Keratinocyte (primary cell): ENCODE results near the gene PRSS1. TPM values are rescaled to one million over a fixed set of nuclear protein-coding genes. Genes with fewer than 3 reads are reported as not detected.
"Not testable (repeated sequence)": the region's sequence is repeated elsewhere in the genome, so short reads cannot be mapped to it uniquely, and the experiment has no call there.

Source experiments
- DNase-seq: peaks from one replicate; pipeline ENCODE4 v3.0.0-alpha.2; 2011; ENCODE audit warnings: low read depth, missing footprints, low spot score
- FAIRE-seq: peaks from 2 replicates; lab custom pipeline; 2011; peaks lifted over from hg19 to GRCh38; lab: Jason Lieb, UNC
- H2AFZ ChIP-seq: 2 replicates; pipeline ENCODE4 v1.6.0; 2012; ENCODE audit warnings: low read length, control low read depth, inconsistent platforms; ENCODE audit not compliant: control insufficient read depth
- H3K27ac ChIP-seq: 2 replicates; pipeline ENCODE4 v1.5.1; 2011; ENCODE audit warnings: low read length; ENCODE audit not compliant: control insufficient read depth, insufficient read depth
- H3K27me3 ChIP-seq: 3 replicates; pipeline ENCODE4 v1.6.0; 2011; ENCODE audit warnings: low read length; ENCODE audit not compliant: control insufficient read depth, insufficient read depth; ENCODE audit errors: extremely low read depth
- H3K36me3 ChIP-seq, 2 experiments: 2 replicates in 1 of 2; 3 replicates in 1 of 2; pipeline ENCODE4 v1.5.1; 2011; ENCODE audit warnings: low read length in 2 of 2, mild to moderate bottlenecking in 1 of 2; ENCODE audit not compliant: control insufficient read depth in 2 of 2, insufficient read depth in 2 of 2; ENCODE audit errors: extremely low read depth in 1 of 2
- H3K4me1 ChIP-seq: 3 replicates; pipeline ENCODE4 v1.5.1; 2011; ENCODE audit warnings: low read length; ENCODE audit not compliant: control insufficient read depth, insufficient read depth; ENCODE audit errors: extremely low read depth
- H3K4me2 ChIP-seq: 3 replicates; pipeline ENCODE4 v1.6.0; 2011; ENCODE audit warnings: low read depth, low read length; ENCODE audit not compliant: control insufficient read depth, insufficient read depth; ENCODE audit errors: extremely low read depth
- H3K4me3 ChIP-seq, 3 experiments: fragments of 200-600 bp in 1 of 3; sonication (generic) in 1 of 3; 2 replicates in 2 of 3; 3 replicates in 1 of 3; pipeline ENCODE4 v1.5.1; 2011 to 2016; ENCODE audit warnings: low read length in 3 of 3, mild to moderate bottlenecking in 3 of 3, control low read depth in 2 of 3, inconsistent platforms in 1 of 3, low read depth in 1 of 3, mixed read lengths in 1 of 3, mixed run types in 1 of 3, moderate library complexity in 1 of 3; ENCODE audit not compliant: control insufficient read depth in 2 of 3, insufficient read depth in 2 of 3; ENCODE audit errors: extremely low read depth in 1 of 3
- H3K79me2 ChIP-seq: 2 replicates; pipeline ENCODE4 v1.6.0; 2012; ENCODE audit warnings: low read length; ENCODE audit not compliant: control insufficient read depth, insufficient read depth
- H3K9ac ChIP-seq: 3 replicates; pipeline ENCODE4 v1.6.0; 2011; ENCODE audit warnings: low read length; ENCODE audit not compliant: control insufficient read depth, insufficient read depth; ENCODE audit errors: extremely low read depth
- H3K9me1 ChIP-seq: 3 replicates; pipeline ENCODE4 v1.6.0; 2011; ENCODE audit warnings: low read length; ENCODE audit not compliant: control insufficient read depth, insufficient read depth; ENCODE audit errors: extremely low read depth
- H3K9me3 ChIP-seq: 2 replicates; pipeline ENCODE4 v1.5.1; 2012; ENCODE audit warnings: low read depth, low read length; ENCODE audit not compliant: control insufficient read depth
- H4K20me1 ChIP-seq: 3 replicates; pipeline ENCODE4 v1.6.0; 2011; ENCODE audit warnings: low read length; ENCODE audit not compliant: control insufficient read depth, insufficient read depth; ENCODE audit errors: extremely low read depth
- EZH2 ChIP-seq: IDR thresholded peaks from one replicate; pipeline ENCODE4 v1.6.1; 2012; ENCODE audit warnings: inconsistent platforms, mild to moderate bottlenecking, low read length, moderate library complexity
- dilution Hi-C: fragments of 300-500 bp; cut with MboI; formaldehyde crosslinking; loops from one replicate; pipeline ENCODE4 v1.7.0; 2020; ENCODE audit warnings: low sequenced_read_pairs; ENCODE audit not compliant: extremely low pct_ligation_motif_present
- polyA plus RNA-seq, 5 experiments: library from polyadenylated mRNA; depleted of rRNA in 3 of 5; stranded (reverse) in 3 of 5; stranded (forward) in 1 of 5; unstranded in 1 of 5; fragments of >200 nt; gene quantifications; 1 replicate in 1 of 5; 2 replicates in 3 of 5; 3 replicates in 1 of 5; pipeline versions ENCODE4 v1.2.1 to v1.2.3, GENCODE V29; 2011 to 2012; ENCODE audit warnings: missing spikeins in 2 of 5, low read depth in 1 of 5, low replicate concordance in 1 of 5
- TF ChIP-seq, protein P1 (sequence below), 3 experiments: IDR thresholded peaks in 1 of 3; conservative IDR thresholded peaks in 1 of 3; optimal IDR thresholded peaks in 1 of 3; 2 replicates in 2 of 3; 3 replicates in 1 of 3; pipeline versions ENCODE3 to v1.5.1; 2011; ENCODE audit warnings: low read length in 3 of 3, mild to moderate bottlenecking in 3 of 3, moderate library complexity in 2 of 3, control low read depth in 1 of 3, inconsistent platforms in 1 of 3; ENCODE audit not compliant: insufficient read depth in 2 of 3; ENCODE audit errors: extremely low read depth in 1 of 3

Gene PRSS1
- polyA plus RNA-seq, 1 donor (not counting 4 experiments of a cell fraction or from before 2014, with no cell fraction given): not detected

GRCh38 chr7:142752376-142753225 lies 3.3 kb downstream of the PRSS1 start:
- H3K9ac ChIP-seq: no peak overlapping the region
- no peaks in the 10 kb centered on the region for H3K79me2 ChIP-seq
- dilution Hi-C loops: no loop called here
- no peaks in the 10 kb centered on the region for H3K36me3 ChIP-seq
- H3K27me3 ChIP-seq: no peaks in the 10 kb centered on the region
- H3K4me2 ChIP-seq: no peak overlapping the region
- DNase-seq (no peak), FAIRE-seq (no peak)
- no peaks in the 10 kb centered on the region for H3K4me1 ChIP-seq
- H3K9me1 ChIP-seq: no peaks in the 10 kb centered on the region
- H3K27ac ChIP-seq: no peak overlapping the region
- no peaks in the 10 kb centered on the region for H4K20me1 ChIP-seq
- no peak overlapping the region for H3K4me3 ChIP-seq
- H3K9me3 ChIP-seq: no peaks in the 10 kb centered on the region
- TF ChIP-seq EZH2: no peak
- TF ChIP-seq, protein P1, sequence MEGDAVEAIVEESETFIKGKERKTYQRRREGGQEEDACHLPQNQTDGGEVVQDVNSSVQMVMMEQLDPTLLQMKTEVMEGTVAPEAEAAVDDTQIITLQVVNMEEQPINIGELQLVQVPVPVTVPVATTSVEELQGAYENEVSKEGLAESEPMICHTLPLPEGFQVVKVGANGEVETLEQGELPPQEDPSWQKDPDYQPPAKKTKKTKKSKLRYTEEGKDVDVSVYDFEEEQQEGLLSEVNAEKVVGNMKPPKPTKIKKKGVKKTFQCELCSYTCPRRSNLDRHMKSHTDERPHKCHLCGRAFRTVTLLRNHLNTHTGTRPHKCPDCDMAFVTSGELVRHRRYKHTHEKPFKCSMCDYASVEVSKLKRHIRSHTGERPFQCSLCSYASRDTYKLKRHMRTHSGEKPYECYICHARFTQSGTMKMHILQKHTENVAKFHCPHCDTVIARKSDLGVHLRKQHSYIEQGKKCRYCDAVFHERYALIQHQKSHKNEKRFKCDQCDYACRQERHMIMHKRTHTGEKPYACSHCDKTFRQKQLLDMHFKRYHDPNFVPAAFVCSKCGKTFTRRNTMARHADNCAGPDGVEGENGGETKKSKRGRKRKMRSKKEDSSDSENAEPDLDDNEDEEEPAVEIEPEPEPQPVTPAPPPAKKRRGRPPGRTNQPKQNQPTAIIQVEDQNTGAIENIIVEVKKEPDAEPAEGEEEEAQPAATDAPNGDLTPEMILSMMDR (optimal IDR thresholded peaks at IDR 0.05 in 1 of 3, IDR thresholded peaks at IDR 0.05 in 1 of 3, conservative IDR thresholded peaks at IDR 0.05 in 1 of 3; ENCODE audit: extremely low read depth in 1 of 3, insufficient read depth in 2 of 3, low read length in 3 of 3): no peak
- no peak overlapping the region for H2AFZ ChIP-seq

DNA sequence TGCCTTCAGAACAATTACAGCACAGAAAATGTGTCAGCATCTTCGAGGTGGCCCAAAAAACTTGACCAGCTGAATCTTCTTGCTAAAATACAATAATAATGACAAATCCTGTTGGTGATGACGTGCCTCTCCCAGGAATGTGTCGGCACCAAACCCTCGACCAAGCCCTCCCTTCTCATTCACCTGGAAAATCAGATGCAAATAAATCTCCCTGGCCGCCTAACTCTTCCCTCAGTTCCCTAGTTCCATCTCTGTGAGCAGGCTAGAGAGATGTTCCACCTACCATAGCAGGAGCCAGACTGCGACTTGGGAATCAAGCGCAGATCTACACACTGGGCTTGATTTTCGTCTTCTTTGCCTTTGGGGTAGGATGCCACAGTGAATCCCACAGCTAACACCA lies 4.1 kb downstream of the PRSS1 start:
- H3K9ac ChIP-seq: no peak overlapping the region
- no peak overlapping the region for H2AFZ ChIP-seq
- DNase-seq: no peak
- dilution Hi-C loops: no loop called here
- H3K4me1 ChIP-seq: no peaks in the 10 kb centered on the region
- no peaks in the 10 kb centered on the region for H3K9me1 ChIP-seq
- no peak overlapping the region for H3K4me3 ChIP-seq
- H3K27me3 ChIP-seq: no peaks in the 10 kb centered on the region
- H3K79me2 ChIP-seq: no peaks in the 10 kb centered on the region
- TF ChIP-seq, protein P1 (optimal IDR thresholded peaks at IDR 0.05 in 1 of 3, IDR thresholded peaks at IDR 0.05 in 1 of 3, conservative IDR thresholded peaks at IDR 0.05 in 1 of 3; ENCODE audit: extremely low read depth in 1 of 3, insufficient read depth in 2 of 3, low read length in 3 of 3): no peak
- TF ChIP-seq EZH2: no peak
- no peaks in the 10 kb centered on the region for H3K36me3 ChIP-seq
- no peak overlapping the region for H3K27ac ChIP-seq
- H3K4me2 ChIP-seq: no peak overlapping the region
- H4K20me1 ChIP-seq: no peaks in the 10 kb centered on the region
- FAIRE-seq: no peak
- no peaks in the 10 kb centered on the region for H3K9me3 ChIP-seq

GRCh38 chr7:142753925-142754491 lies 4.7 kb downstream of the PRSS1 start:
- H3K9me1 ChIP-seq, H3K27ac ChIP-seq, H3K79me2 ChIP-seq, H3K9ac ChIP-seq, DNase-seq, H3K4me2 ChIP-seq, H3K27me3 ChIP-seq, dilution Hi-C loops, H4K20me1 ChIP-seq, H2AFZ ChIP-seq, H3K4me1 ChIP-seq, H3K4me3 ChIP-seq, FAIRE-seq, H3K9me3 ChIP-seq, H3K36me3 ChIP-seq: not testable (repeated sequence)
